OCI-LY3 (cell line): Measurements from ENCODE around the gene HECTD1.

Experiments used
- EZH2phosphoT487 ChIP-seq: fragments of 200-600 bp; shearing (Covaris generic); IDR thresholded peaks from 2 replicates; pipeline ENCODE4 v1.6.1; 2018; ENCODE audit warnings: antibody characterized with exemption, mixed run types, low read depth
- TF ChIP-seq, protein P1 (sequence below): fragments of 200-600, 300-600 bp; sonication (generic); IDR thresholded peaks from 2 replicates; pipeline ENCODE4 v1.5.1; 2014; ENCODE audit warnings: antibody characterized with exemption, low read length, low read depth

DNA sequence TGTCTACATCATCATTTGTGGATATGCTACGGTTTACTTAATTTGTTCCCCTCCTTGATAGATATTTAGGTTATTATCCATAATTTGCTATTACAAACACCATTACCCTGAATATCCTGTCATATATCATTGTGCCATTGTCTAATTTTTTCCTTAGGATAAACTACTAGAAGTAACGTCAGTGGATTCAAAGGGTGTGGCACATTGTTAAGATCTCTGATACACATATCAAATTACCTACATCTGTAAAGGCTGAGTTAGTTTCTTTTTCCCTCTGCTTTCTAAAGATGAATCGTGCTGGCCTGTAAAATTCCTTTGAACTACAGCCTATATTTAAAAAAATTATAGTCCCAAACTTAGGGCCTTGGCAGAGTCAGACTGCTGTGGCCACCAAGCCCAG is 127.5 kb downstream of the HECTD1 start:
- TF ChIP-seq, protein P1, sequence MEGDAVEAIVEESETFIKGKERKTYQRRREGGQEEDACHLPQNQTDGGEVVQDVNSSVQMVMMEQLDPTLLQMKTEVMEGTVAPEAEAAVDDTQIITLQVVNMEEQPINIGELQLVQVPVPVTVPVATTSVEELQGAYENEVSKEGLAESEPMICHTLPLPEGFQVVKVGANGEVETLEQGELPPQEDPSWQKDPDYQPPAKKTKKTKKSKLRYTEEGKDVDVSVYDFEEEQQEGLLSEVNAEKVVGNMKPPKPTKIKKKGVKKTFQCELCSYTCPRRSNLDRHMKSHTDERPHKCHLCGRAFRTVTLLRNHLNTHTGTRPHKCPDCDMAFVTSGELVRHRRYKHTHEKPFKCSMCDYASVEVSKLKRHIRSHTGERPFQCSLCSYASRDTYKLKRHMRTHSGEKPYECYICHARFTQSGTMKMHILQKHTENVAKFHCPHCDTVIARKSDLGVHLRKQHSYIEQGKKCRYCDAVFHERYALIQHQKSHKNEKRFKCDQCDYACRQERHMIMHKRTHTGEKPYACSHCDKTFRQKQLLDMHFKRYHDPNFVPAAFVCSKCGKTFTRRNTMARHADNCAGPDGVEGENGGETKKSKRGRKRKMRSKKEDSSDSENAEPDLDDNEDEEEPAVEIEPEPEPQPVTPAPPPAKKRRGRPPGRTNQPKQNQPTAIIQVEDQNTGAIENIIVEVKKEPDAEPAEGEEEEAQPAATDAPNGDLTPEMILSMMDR = no peak
- TF ChIP-seq EZH2phosphoT487 = no peak
